ENCODE data around the gene EFCAB14.
"Not testable (repeated sequence)": the region's sequence is repeated elsewhere in the genome, so short reads cannot be mapped to it uniquely, and the experiment has no call there.

EFCAB14 gene

DNA sequence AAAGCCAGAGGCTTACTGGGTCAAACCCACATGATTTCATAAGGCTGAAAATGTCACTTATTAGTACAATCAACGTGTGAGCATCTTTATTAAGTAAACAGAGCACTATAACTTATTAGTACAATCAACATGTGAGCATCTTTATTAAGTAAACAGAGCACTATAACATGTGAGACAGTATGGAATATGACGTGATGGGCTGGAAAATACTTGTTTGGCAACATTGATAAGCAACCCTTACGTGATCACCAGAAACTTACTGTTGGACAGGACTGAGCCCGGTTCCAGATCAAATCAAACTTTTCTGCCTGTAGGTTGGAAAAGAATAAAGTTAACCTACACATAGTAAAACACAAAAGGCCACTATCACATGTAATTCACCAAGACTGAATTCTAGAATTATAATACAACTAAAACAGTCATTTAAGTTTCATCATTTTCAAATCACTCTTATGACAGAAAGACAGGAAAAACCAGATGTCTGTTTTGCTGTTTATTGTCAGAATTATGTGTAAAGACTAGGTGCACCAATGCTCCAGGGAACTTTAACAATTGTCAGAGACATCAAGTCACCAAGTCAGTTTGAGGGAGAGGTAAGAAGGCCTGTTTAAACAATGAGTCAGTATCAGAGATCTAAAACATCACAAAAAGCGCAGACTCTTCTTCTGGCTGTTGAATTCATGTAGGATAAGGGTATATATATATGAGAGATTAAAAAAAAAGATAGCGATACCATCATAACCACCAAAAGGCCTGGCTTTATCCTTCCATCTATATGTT, 66.4 kb downstream of the EFCAB14 start:
- no peak for DNase-seq

DNA sequence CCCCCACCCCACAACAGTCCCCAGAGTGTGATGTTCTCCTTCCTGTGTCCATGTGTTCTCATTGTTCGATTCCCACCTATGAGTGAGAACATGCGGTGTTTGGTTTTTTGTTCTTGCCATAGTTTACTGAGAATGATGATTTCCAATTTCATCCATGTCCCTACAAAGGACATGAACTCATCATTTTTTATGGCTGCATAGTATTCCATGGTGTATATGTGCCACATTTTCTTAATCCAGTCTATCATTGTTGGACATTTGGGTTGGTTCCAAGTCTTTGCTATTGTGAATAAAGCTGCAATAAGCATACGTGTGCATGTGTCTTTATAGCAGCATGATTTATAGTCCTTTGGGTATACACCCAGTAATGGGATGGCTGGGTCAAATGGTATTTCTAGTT, 67.8 kb downstream of the EFCAB14 start:
- DNase-seq: not testable (repeated sequence)

DNA sequence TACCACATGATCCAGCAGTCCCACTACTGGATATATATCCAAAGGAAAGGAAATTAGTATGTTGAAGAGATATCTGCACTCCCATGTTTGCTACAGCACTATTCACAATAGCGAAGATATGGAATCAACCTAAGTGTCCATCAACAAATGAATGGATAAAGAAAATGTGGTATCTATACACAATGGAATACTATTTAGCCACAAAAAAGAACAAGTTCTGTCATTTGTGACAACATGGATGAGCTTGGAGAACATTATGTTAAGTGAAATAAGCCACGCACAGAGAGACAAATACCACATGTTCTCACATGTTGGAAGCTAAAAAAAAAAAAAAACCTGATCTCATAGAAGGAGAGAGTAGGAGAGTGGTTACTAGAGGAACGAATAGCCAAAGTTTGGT, 68.4 kb downstream of the EFCAB14 start:
- no peak for DNase-seq

DNA sequence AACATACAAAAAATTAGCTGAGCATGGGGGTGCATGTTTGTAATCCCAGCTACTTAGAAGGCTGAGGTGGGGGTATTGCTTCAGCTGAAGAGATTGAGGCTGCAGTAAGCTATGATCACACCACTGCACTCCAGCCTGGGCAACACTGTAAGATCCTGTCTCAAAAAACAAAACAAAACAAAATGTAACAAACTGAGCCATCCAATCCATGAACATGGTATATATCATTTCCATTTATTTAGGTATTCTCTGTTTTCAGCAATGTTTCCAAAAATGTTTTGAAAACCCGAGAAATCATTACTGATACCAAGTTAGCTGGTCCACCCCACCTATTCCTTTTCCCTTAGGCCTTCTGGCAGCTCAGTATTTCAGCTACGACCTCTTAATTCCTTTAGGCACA, 69.2 kb downstream of the EFCAB14 start:
- no peak for DNase-seq

- DNase-seq: no peak
Measured at GRCh38 chr1:46647611-46648010, 71.3 kb downstream of the EFCAB14 start.

DNA sequence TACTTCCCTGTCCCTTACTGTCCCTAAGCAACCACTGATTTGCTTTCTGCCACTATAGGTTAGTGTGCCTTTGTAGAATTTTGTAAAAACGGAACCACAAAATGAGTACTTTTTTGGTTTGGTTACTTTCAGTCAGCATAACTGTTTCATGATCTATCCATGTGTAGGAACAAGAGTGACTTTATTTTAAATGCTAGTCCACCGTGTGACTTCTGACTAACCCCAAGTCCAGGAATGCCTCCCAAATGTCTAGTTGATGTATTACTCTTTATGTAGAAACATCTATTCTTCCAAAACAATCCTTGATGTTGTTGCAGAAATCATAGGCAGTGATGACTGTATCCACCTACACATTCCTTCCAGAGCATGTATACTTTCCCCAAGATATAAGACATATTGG, 72.1 kb downstream of the EFCAB14 start:
- no peak for DNase-seq

DNA sequence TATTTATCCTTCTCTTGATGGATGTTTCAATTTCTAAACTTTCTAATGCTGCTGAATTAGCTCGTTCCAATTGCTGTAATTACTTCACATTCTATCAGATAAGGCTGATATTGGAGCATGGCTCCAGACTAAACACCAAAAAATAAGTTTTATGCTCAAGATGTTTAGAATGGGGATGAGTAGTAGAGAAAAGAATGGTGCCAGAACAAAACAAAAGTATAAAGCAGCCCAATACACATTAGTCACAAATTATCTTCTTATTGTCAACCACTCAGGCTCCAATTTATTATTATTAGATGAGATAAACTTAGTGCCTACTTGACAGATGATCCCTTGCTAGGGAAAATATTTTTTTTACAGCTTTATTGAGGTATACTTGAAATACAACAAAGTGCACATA, 72.6 kb downstream of the EFCAB14 start:
- DNase-seq: no peak

DNA sequence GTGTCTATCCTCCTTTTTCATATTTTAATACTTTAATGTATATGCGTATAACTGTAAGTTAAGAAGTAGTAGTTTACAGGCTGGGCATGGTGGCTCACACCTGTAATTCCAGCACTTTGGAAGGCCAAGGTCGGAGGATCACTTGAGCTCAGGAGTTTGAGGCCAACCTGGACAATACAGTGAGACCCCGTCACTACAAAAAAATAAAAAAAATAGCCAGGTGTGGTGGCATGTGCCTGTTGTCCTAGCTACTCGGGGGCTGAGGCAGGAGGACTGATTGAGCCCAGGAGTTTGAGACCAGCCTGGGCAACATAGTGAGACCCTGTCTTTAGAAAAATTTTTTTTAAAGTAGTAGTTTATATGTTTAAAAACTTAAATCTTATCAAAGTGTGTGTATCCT, 73.1 kb downstream of the EFCAB14 start:
- no peak for DNase-seq

GRCh38 chr1:46643368-46643775, 75.5 kb downstream of the EFCAB14 start:
- no peak for DNase-seq

DNA sequence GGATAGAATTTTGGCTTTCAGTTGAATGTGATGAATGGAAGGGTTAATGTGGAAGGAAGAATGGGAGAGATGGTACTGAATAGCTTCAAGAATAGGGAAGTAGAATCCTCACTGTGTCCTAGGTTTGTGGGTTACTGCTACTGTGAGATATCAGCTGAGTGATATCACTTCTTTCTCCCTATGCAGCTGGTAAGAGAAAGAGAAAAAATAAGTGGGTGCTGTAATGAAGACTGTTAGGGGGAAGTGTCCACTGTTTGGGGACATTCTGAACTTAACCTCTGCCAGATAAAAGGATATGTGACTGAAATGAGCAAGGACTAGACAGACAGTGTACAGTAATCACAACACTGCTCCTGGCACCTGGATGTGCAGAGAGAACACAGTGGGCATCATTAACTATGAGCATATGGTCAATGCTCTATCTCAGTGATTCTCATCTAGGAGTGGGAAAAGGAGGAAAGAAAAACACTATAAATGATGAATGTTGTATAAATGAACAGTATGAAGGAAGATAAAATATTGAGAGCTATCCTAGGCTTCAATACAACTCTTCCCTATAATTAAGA, 76.7 kb downstream of the EFCAB14 start:
- no peak for DNase-seq

GRCh38 chr1:46639547-46639946, 79.4 kb downstream of the EFCAB14 start:
- DNase-seq: no peak

- no peak for DNase-seq
Measured at GRCh38 chr1:46638921-46639320, 80.0 kb downstream of the EFCAB14 start.

- no peak for DNase-seq
Measured at GRCh38 chr1:46637444-46638083, 81.3 kb downstream of the EFCAB14 start.

DNA sequence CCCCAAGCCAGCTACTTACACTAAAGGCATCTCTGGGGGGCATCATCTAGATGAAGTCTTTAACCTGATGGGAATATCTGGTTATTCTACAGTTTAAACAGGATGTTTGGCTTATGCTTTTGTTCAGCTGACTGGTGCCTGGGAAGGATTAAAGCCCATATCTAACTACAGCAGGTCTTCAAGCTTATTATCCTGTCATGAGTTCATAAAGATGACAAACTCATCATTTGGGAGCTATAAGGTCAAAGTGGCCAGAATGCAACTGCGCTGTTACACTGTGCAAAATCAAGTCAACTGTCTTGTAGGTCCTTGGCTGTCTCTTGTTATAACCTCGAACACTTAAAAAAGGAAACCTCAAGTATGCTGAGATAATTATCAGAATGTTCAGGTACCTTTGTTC, 83.7 kb downstream of the EFCAB14 start:
- DNase-seq: no peak

DNA sequence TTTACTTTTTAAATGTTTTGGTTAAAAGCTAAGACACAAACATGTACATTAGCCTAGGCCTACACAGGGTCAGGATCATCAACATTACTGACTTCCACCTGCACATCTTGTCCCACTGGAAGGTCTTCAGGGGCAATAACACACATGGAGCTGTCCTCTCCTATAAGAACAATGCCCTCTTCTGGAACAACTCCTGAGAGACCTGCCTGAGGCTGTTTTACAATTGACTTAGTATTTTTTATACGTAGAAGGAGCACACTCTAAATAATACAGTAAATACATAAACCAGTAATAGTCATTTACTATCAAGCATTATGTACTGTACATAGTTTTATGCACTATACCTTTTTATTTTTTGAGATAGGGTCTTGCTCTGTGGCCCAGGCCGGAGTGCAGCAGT, 88.2 kb downstream of the EFCAB14 start:
- no peak for DNase-seq
